A204.1 (cell line): ENCODE results near the gene TENM4.
"Not testable (repeated sequence)": the region's sequence is repeated elsewhere in the genome, so short reads cannot be mapped to it uniquely, and the experiment has no call there.

ENCODE experiments used
- FAIRE-seq: peaks from 2 replicates; lab custom pipeline; 2012; peaks lifted over from hg19 to GRCh38; lab: Jason Lieb, UNC

The TENM4 gene

DNA sequence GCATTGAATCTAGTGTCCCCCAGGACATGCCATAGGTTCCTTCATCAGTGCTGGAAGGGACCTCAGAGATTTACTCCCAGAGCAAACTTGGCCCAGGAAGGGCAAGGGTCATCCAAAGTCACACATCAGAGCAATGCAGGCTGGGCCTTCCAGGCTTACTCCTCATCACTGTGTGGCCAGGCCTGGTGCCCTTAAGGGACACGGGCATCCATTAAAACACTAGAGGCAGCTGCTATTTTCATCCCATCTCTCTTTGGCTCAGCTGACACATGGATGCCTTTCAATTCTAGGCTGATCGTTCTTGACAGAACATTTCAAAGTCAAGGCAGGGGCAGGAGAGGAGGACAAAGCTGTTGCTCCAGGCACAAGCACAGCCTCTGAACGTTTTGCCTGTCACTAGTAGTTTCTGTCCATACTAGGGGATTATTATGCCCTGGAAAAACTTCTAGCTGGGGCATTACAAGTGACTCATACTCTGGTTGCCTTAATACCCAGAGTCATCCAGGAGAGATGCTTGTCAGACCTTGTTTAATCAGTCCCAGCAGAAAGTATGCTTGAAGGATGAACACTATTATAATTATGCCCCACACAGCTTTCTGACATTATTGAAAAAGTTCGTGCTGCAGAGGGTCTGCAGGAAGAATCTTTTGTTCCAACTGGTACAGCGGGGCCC, 240.3 kb downstream of the TENM4 start:
- no peak for FAIRE-seq

DNA sequence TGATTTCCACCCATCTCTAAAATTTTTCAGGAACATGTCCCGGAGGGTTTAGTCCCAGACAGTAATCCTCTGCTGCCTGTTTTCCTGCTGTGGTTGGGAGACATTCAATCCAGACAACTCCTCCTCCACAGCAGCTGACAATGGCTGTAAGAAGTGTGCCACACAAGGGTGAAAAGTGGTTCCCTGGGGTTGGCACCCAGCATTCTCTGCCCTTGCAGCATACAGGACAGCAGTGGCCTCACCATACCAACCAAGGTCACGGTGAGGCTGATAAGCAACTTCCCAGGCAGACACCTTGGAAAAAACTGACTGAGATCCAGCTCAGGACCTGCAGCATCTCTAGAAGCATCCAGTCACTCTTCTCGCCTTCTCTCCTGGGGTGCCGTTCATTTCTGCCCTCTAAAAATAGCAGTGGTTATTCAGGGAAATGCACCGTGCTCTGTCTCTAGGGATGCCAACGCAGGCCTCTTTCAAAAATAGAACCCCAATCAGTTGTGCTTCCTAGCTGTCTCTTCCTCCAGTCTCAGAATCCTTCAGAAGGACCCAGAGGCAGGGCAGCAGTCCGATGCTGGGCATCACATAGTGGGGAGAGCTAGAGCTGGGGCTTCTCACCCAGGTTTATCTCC, 241.0 kb downstream of the TENM4 start:
- FAIRE-seq, result no peak

- no peak for FAIRE-seq
Observed at GRCh38 chr11:79198898-79199250, 242.0 kb downstream of the TENM4 start.

- no peak for FAIRE-seq
Observed at GRCh38 chr11:79198203-79198897, 242.5 kb downstream of the TENM4 start.

DNA sequence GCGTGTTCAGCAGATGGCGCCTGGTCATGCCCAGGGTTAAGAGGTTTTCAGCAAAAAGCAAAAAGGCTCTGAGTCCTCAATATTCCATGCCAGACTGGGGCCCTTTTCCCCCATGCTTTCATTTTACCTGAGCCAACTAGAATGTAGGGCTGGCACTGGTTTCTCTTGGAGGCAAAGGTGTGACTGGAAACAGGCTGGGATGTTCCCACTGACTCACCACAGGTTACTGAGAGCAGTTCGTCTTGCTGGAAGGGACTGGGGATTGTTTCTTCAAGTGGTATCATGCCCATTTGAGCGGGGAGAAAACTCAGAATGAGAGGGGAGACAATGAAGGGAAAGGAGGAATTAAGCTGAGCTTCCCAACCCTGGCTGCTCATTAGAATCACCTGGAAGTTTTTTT, 243.9 kb downstream of the TENM4 start:
- no peak for FAIRE-seq

DNA sequence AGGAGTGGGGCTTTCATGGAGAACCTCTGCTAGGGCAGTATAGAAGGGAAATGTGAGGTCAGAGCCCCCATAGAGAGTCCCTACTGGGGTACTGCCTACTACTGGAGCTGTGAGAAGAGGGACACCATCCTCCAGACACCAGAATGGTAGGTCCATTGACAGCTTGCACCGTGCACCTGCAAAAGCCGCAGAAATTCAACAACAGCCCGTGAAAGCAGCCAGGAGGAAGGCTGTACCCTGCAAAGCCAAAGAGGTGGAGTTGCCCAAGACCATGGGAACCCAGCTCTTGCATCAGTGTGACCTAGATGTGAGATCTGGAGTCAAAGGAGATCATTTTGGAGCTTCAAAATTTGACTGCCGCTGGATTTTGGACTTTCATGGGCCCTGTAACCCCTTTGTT, 245.6 kb downstream of the TENM4 start:
- no peak for FAIRE-seq

DNA sequence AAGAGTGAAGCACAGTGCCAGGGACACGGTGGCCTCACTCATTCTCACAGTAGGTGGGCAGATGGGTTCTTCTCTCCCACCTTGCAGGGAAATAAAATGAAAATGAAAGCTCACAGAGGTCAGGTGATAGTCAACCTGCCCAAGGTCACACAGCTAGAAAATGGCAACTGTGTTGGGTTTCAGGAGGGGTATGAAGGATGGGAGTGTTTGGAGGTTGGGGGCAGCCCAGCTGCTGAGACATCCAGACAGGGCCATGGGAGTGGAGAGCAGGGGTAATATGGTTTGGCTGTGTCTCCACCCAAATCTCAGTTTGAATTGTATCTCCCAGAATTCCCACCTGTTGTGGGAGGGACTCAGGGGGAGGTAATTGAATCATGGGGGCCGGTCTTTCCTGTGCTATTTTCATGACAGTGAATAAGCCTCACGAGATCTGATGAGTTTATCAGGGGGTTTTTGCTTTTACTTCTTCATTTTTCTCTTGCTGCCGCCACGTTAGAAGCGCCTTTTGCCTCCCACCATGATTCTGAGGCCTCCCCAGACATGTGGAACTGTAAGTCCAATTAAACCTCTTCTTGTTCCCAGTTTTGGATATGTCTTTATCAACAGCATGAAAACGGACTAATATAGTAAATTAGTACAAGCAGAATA, 247.0 kb downstream of the TENM4 start:
- FAIRE-seq, result no peak

- FAIRE-seq, result no peak
Observed at GRCh38 chr11:79192836-79193235, 248.0 kb downstream of the TENM4 start.

- not testable (repeated sequence) for FAIRE-seq
Observed at GRCh38 chr11:79191716-79192115, 249.1 kb downstream of the TENM4 start.

GRCh38 chr11:79190553-79190952, 250.3 kb downstream of the TENM4 start:
- not testable (repeated sequence) for FAIRE-seq

GRCh38 chr11:79189601-79190000, 251.2 kb downstream of the TENM4 start:
- FAIRE-seq, result no peak

GRCh38 chr11:79189055-79189454, 251.8 kb downstream of the TENM4 start:
- no peak for FAIRE-seq

DNA sequence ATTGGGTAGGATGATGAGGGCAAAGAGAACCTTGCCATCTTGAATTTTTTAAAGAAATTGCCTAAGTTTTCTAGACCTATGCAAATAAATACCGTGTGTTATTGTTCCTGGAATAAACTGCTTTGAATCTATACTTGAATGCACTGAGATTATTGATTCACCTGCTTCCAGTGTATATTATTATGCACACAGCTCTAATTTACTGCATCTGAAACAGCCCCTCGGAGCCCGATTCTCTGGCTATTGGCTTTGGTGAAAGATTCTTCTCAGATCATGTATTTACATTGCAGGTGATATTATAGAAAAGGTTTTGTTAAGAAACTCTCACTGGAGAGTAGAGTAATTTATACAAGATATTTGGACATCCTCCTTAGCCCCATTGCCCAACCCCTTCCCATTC, 254.2 kb downstream of the TENM4 start:
- no peak for FAIRE-seq

GRCh38 chr11:79185351-79185750, 255.5 kb downstream of the TENM4 start:
- no peak for FAIRE-seq

DNA sequence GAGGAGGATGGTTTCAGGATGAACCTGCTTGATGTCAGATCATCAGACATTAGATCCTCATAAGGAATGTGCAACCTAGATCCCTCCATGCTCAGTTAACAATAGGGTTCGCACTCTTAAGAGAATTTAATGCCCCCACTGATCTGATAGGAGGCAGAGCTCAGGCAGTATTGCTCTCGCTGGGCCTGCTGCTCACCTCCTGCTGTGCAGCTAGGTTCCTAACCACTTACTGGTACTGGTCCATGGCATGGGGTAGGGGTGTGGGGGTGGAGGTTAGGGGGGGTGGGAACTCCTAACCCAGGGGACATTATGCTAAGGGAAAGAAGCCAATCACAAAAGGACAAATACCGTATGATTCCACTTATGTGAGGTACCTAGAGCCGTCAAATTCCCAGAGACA, 256.5 kb downstream of the TENM4 start:
- FAIRE-seq, result no peak

DNA sequence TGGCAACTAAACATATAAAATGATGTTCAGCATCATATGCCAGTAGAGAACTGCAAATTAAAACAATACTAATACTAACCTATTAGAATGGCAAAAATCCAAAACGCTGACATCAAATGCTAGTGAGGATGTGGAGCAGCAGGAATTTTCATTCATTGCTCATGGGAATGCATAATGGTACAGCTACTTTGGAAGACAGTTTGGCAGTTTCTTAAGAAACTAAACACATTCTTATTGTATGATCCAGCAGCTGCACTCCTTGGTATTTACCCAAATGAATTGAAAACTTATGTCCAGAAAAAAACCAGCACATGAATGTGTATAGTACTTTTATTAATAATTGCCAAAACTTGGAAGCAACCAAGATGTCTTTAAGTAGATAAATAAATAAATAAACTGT, 258.0 kb downstream of the TENM4 start:
- no peak for FAIRE-seq

DNA sequence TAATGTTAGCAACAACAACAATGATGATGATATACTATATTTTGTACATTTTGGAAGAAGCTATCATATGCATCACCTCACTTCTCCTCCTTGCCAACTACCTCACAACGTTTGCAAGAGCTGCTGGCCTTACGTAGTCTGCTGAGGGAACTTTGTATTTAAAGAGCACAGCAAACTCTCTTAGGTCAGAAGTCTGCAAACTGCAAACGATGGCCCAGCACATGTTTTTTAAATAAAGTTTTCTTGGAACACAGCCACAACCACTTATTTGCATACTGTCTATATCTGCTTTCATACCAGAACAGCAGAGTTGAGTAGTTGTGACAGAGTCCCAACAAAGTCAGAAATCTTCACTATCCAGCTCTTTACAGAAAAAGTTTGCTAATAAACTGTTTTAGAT, 261.7 kb downstream of the TENM4 start:
- no peak for FAIRE-seq

- no peak for FAIRE-seq
Observed at GRCh38 chr11:79174045-79175008, 266.5 kb downstream of the TENM4 start.

- no peak for FAIRE-seq
Observed at GRCh38 chr11:79173615-79174014, 267.2 kb downstream of the TENM4 start.

GRCh38 chr11:79170321-79170720, 270.5 kb downstream of the TENM4 start:
- no peak for FAIRE-seq

- FAIRE-seq, result no peak
Observed at GRCh38 chr11:79168530-79169110, 272.2 kb downstream of the TENM4 start.
